Measurements from ENCODE around the gene THRB.

GRCh38 chr3:24490151-24490550 is 4.5 kb downstream of the THRB start:
- TF ChIP-seq CTCF (IDR thresholded peaks at IDR 0.05 in 8 of 11, conservative IDR thresholded peaks at IDR 0.05 in 3 of 11) (no peak), POLR2A (IDR thresholded peaks at IDR 0.05) (no peak), POLR2AphosphoS5 (IDR thresholded peaks at IDR 0.05) (no peak)
